Caco-2 (cell line): Measurements from ENCODE around the gene CDH2. TPM values are rescaled to one million over a fixed set of nuclear protein-coding genes. Genes with fewer than 3 reads are reported as not detected.

ENCODE experiments used
- BruUV-seq: library from RNA; stranded (reverse); fragments of 400-500 nt; replicated peaks from 2 replicates; lab custom pipeline; 2021; lab: Mats Ljungman, UMichigan
- CTCF ChIA-PET: fragments of 300-600 bp; sonication (Branson Sonifier 250); formaldehyde crosslinking; loops from one replicate; lab custom pipeline; 2022; ENCODE audit warnings: antibody characterized with exemption; lab: Charles Lee
- POLR2A ChIA-PET: fragments of 300-600 bp; sonication (Branson Sonifier 250); formaldehyde crosslinking; loops from one replicate; lab custom pipeline; 2022; ENCODE audit warnings: antibody characterized with exemption; lab: Charles Lee
- DNase-seq, 2 experiments: peaks; one replicate each; pipeline versions ENCODE4 v3.0.0 to v3.0.0-alpha.2; 2020 to 2022
- H3K27me3 ChIP-seq: replicated peaks from 2 replicates; pipeline ENCODE4 v1.6.0; 2011; ENCODE audit warnings: low read length; ENCODE audit not compliant: control insufficient read depth, insufficient read depth
- H3K36me3 ChIP-seq: 2 replicates; pipeline ENCODE4 v1.5.1; 2011; ENCODE audit warnings: low read length; ENCODE audit not compliant: control insufficient read depth, insufficient read depth
- H3K4me1 ChIP-seq: fragments of 250-450 bp; sonication (Bioruptor Pico); 2 replicates; pipeline ENCODE4 v1.5.1; 2020; ENCODE audit warnings: mild to moderate bottlenecking
- H3K4me3 ChIP-seq: 2 replicates; pipeline ENCODE4 v1.5.1; 2011; ENCODE audit warnings: low read depth, mild to moderate bottlenecking, control low read depth, low read length
- H3K9me3 ChIP-seq: fragments of 250-450 bp; sonication (Bioruptor Pico); 2 replicates; pipeline ENCODE4 v1.5.1; 2020; ENCODE audit warnings: mild to moderate bottlenecking, moderate library complexity
- H3K27ac Mint-ChIP-seq: one replicate; pipeline ENCODE4 v1.8.0; 2022; ENCODE audit warnings: mixed read lengths; ENCODE audit not compliant: unreplicated experiment
- H3K27me3 Mint-ChIP-seq: one replicate; pipeline ENCODE4 v1.8.0; 2022; ENCODE audit warnings: mixed read lengths; ENCODE audit not compliant: insufficient read depth, unreplicated experiment
- H3K36me3 Mint-ChIP-seq: one replicate; pipeline ENCODE4 v1.8.0; 2022; ENCODE audit warnings: mild to moderate bottlenecking, mixed read lengths; ENCODE audit not compliant: insufficient read depth, unreplicated experiment
- H3K4me1 Mint-ChIP-seq: one replicate; pipeline ENCODE4 v1.8.0; 2022; ENCODE audit warnings: low read depth, mixed read lengths; ENCODE audit not compliant: unreplicated experiment
- H3K4me3 Mint-ChIP-seq: one replicate; pipeline ENCODE4 v1.8.0; 2022; ENCODE audit warnings: mild to moderate bottlenecking, moderate library complexity, mixed read lengths; ENCODE audit not compliant: unreplicated experiment
- H3K9me3 Mint-ChIP-seq: one replicate; pipeline ENCODE4 v1.8.0; 2022; ENCODE audit warnings: mixed read lengths; ENCODE audit not compliant: unreplicated experiment
- intact Hi-C: fragments of 100-400 bp; cut with micrococcal nuclease; formaldehyde crosslinking; loops from one replicate; pipeline ENCODE4 v1.10.0; 2022; ENCODE audit not compliant: unreplicated experiment
- total RNA-seq: library from RNA; stranded (reverse); gene quantifications from 2 replicates; pipeline ENCODE4 v1.2.3, GENCODE V29; 2022
- TF ChIP-seq, protein P1 (sequence below), 2 experiments: fragments of 200-600 bp in 1 of 2; IDR thresholded peaks; 1 replicate in 1 of 2; 2 replicates in 1 of 2; pipeline versions ENCODE4 v1.5.1 to v1.8.0; 2011 to 2022; ENCODE audit warnings: antibody characterized with exemption in 1 of 2, control low read depth in 1 of 2, inconsistent platforms in 1 of 2, low read depth in 1 of 2, low read length in 1 of 2, mild to moderate bottlenecking in 1 of 2, moderate library complexity in 1 of 2; ENCODE audit not compliant: insufficient read depth in 1 of 2, severe bottlenecking in 1 of 2, unreplicated experiment in 1 of 2

CDH2 gene
- total RNA-seq, 1 experiment from 2014 or later: 1.4 TPM

DNA sequence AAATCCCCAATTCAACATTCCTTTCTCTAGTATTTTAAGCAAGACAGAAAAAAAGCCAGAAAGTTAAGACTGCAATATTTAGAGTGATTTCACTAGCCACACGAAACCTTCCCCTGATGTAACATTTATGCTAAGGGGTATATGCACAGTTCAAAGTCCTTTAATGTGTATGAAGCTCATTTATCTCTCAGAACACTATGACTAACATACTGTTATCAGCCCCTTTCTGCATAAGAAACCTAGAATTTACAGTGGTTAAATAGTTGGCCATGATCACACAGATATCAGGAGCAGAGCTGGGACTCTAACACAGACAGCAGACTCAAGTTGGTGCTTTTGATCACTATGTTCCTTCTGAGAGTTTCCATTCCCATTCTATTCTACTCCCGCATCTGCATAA is 185.5 kb downstream of the CDH2 start:
- DNase-seq: no peak
- no peaks in the 10 kb centered on the region for H3K9me3 ChIP-seq
- ChIA-PET POLR2A (no interaction called here), CTCF (no interaction called here)
- BruUV-seq: no TSS peak
- Mint-ChIP-seq H3K4me1 (no peaks in the 10 kb centered on the region), H3K27me3 (no peaks in the 10 kb centered on the region), H3K9me3 (no peaks in the 10 kb centered on the region), H3K36me3 (peaks cover 5% of the 10 kb centered on the region), H3K27ac (peak overlapping the region; percentile 42), H3K4me3 (peak overlapping the region; percentile 69)
- H3K4me3 ChIP-seq: no peak overlapping the region
- intact Hi-C loops: no loop called here
- TF ChIP-seq, protein P1, sequence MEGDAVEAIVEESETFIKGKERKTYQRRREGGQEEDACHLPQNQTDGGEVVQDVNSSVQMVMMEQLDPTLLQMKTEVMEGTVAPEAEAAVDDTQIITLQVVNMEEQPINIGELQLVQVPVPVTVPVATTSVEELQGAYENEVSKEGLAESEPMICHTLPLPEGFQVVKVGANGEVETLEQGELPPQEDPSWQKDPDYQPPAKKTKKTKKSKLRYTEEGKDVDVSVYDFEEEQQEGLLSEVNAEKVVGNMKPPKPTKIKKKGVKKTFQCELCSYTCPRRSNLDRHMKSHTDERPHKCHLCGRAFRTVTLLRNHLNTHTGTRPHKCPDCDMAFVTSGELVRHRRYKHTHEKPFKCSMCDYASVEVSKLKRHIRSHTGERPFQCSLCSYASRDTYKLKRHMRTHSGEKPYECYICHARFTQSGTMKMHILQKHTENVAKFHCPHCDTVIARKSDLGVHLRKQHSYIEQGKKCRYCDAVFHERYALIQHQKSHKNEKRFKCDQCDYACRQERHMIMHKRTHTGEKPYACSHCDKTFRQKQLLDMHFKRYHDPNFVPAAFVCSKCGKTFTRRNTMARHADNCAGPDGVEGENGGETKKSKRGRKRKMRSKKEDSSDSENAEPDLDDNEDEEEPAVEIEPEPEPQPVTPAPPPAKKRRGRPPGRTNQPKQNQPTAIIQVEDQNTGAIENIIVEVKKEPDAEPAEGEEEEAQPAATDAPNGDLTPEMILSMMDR (IDR thresholded peaks at IDR 0.05; ENCODE audit: insufficient read depth in 1 of 2, low read depth in 1 of 2, low read length in 1 of 2, severe bottlenecking in 1 of 2, unreplicated experiment in 1 of 2): no peak
- no peaks in the 10 kb centered on the region for H3K36me3 ChIP-seq
- H3K4me1 ChIP-seq: 0 out of 2 replicates have a peak, but pooled peaks cover 6% of the 10 kb centered on the region
- H3K27me3 ChIP-seq: no peaks in the 10 kb centered on the region

DNA sequence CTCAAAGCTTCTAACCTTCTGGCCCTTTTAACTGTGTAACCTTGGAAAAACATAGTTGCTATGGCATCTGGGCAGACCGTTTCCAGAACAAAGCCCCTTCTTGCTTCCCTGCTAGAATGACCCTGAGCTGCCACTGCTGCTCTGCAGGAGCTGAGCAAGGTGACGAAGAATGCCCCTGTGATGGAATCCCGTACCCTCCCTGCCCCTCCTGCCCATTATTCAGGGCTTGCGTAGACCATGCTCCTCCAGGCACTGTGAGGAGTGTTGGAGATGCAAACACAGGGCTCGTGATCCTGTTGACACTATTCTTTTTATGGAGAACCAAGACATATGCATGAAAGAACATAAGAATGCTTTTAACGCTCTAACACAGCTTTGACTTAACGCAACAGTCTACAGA is 191.1 kb downstream of the CDH2 start:
- ChIA-PET POLR2A (no interaction called here), CTCF (no interaction called here)
- H3K27me3 ChIP-seq: no peaks in the 10 kb centered on the region
- BruUV-seq: no TSS peak
- no peak overlapping the region for H3K4me3 Mint-ChIP-seq
- H3K36me3 Mint-ChIP-seq: no peaks in the 10 kb centered on the region
- TF ChIP-seq, protein P1 (IDR thresholded peaks at IDR 0.05; ENCODE audit: insufficient read depth in 1 of 2, low read depth in 1 of 2, low read length in 1 of 2, severe bottlenecking in 1 of 2, unreplicated experiment in 1 of 2): no peak
- intact Hi-C loops: no loop called here
- H3K36me3 ChIP-seq: no peaks in the 10 kb centered on the region
- no peaks in the 10 kb centered on the region for H3K4me1 ChIP-seq
- H3K27me3 Mint-ChIP-seq: no peaks in the 10 kb centered on the region
- H3K4me3 ChIP-seq: no peak overlapping the region
- H3K4me1 Mint-ChIP-seq: no peaks in the 10 kb centered on the region
- H3K9me3 Mint-ChIP-seq: no peaks in the 10 kb centered on the region
- DNase-seq: no peak
- no peak overlapping the region for H3K27ac Mint-ChIP-seq
- H3K9me3 ChIP-seq: no peaks in the 10 kb centered on the region

DNA sequence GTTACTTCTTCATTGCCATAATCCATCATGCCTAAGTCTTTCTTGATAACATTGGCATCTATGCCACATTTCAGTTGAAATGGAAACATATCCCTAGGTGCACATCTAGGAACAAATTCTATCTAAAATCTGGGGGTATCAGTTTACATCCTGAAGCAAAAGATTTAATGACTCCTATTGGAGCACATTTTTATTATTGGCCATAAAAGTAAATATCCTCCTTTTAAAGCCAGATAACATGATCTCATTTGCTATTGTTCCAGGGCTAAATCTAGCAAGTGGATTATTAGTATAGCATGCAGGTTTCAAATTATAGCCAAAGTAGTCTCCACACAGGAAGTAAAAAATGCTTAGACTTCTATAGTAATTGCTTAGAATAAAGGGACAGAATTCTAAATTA is 193.2 kb downstream of the CDH2 start:
- H3K27ac Mint-ChIP-seq: no peak overlapping the region
- POLR2A ChIA-PET: no interaction called here
- Histone ChIP-seq H3K36me3 (no peaks in the 10 kb centered on the region), H3K4me1 (no peaks in the 10 kb centered on the region), H3K4me3 (no peak overlapping the region), H3K27me3 (no peaks in the 10 kb centered on the region), H3K9me3 (no peaks in the 10 kb centered on the region)
- no peak for DNase-seq
- H3K4me1 Mint-ChIP-seq: no peaks in the 10 kb centered on the region
- intact Hi-C loops: no loop called here
- no peaks in the 10 kb centered on the region for H3K27me3 Mint-ChIP-seq
- no peak overlapping the region for H3K4me3 Mint-ChIP-seq
- TF ChIP-seq, protein P1 (IDR thresholded peaks at IDR 0.05; ENCODE audit: insufficient read depth in 1 of 2, low read depth in 1 of 2, low read length in 1 of 2, severe bottlenecking in 1 of 2, unreplicated experiment in 1 of 2): no peak
- no TSS peak for BruUV-seq
- no peaks in the 10 kb centered on the region for H3K9me3 Mint-ChIP-seq
- H3K36me3 Mint-ChIP-seq: no peaks in the 10 kb centered on the region
- CTCF ChIA-PET: no interaction called here
